A673 (cell line): Measurements from ENCODE around the gene HSD11B1. TPM values are rescaled to one million over a fixed set of nuclear protein-coding genes. Genes with fewer than 3 reads are reported as not detected.

Source experiments
- BruUV-seq: library from RNA; stranded (reverse); fragments of 400-500 nt; replicated peaks from 2 replicates; lab custom pipeline; 2021; lab: Mats Ljungman, UMichigan
- CTCF ChIA-PET: fragments of 300-600 bp; sonication (Branson Sonifier 250); formaldehyde crosslinking; loops from one replicate; lab custom pipeline; 2022; ENCODE audit warnings: antibody characterized with exemption; lab: Charles Lee
- POLR2A ChIA-PET: fragments of 300-600 bp; sonication (Branson Sonifier 250); formaldehyde crosslinking; loops from one replicate; lab custom pipeline; 2022; ENCODE audit warnings: antibody characterized with exemption; ENCODE audit not compliant: low non-redundant PET; lab: Charles Lee
- DNase-seq: peaks from one replicate; pipeline ENCODE4 v3.0.0-alpha.2; 2015; ENCODE audit warnings: low spot score
- H3K27ac ChIP-seq: fragments of 200-600 bp; sonication (generic); 2 replicates; pipeline ENCODE4 v1.5.1; 2016; ENCODE audit warnings: mixed run types, low read depth, mild to moderate bottlenecking, mixed read lengths, antibody characterized with exemption, low read length; ENCODE audit not compliant: poor library complexity, severe bottlenecking
- H3K27me3 ChIP-seq: fragments of 200-600 bp; sonication (generic); replicated peaks from 2 replicates; pipeline ENCODE4 v1.6.1; 2017; ENCODE audit warnings: mixed run types, low read depth, mild to moderate bottlenecking, mixed read lengths, antibody characterized with exemption, low read length; ENCODE audit not compliant: insufficient read depth, poor library complexity
- H3K36me3 ChIP-seq: fragments of 200-600 bp; sonication (generic); 2 replicates; pipeline ENCODE4 v1.6.1; 2016; ENCODE audit warnings: mixed run types, mild to moderate bottlenecking, mixed read lengths, antibody characterized with exemption, low read length; ENCODE audit not compliant: insufficient read depth, poor library complexity, severe bottlenecking
- H3K4me1 ChIP-seq: fragments of 200-600 bp; sonication (generic); 2 replicates; pipeline ENCODE4 v1.6.1; 2017; ENCODE audit warnings: mixed run types, mild to moderate bottlenecking, mixed read lengths, antibody characterized with exemption, low read length; ENCODE audit not compliant: insufficient read depth, poor library complexity, severe bottlenecking
- H3K4me3 ChIP-seq: fragments of 200-600 bp; sonication (generic); 2 replicates; pipeline ENCODE4 v1.5.1; 2016; ENCODE audit warnings: low read depth, mixed run types, mild to moderate bottlenecking, mixed read lengths, low read length; ENCODE audit not compliant: poor library complexity, severe bottlenecking
- H3K9me3 ChIP-seq: fragments of 200-600 bp; sonication (generic); 2 replicates; pipeline ENCODE4 v1.6.1; 2016; ENCODE audit warnings: mixed run types, low read depth, mild to moderate bottlenecking, mixed read lengths, antibody characterized with exemption, low read length; ENCODE audit not compliant: poor library complexity, severe bottlenecking
- CTCF ChIP-seq: fragments of 300-800, 200-600 bp; sonication (generic); conservative IDR thresholded peaks from 2 replicates; pipeline ENCODE4 v1.5.1; 2017; ENCODE audit warnings: low read depth, mild to moderate bottlenecking, antibody characterized with exemption, low read length, moderate library complexity, mixed read lengths
- EZH2 ChIP-seq: fragments of 200-600 bp; sonication (generic); IDR thresholded peaks from 2 replicates; pipeline ENCODE4 v1.6.1; 2017; ENCODE audit warnings: borderline replicate concordance, low read depth, mild to moderate bottlenecking, mixed read lengths, antibody characterized with exemption, low read length; ENCODE audit not compliant: poor library complexity, severe bottlenecking
- intact Hi-C: fragments of 100-400 bp; cut with micrococcal nuclease; formaldehyde crosslinking; loops from one replicate; pipeline ENCODE4 v1.10.0; 2022; ENCODE audit not compliant: unreplicated experiment
- total RNA-seq: library from RNA; stranded (reverse); gene quantifications from 2 replicates; pipeline ENCODE4 v1.2.3, GENCODE V29; 2021

HSD11B1 gene
- total RNA-seq, 1 experiment from 2014 or later: not detected

- CTCF ChIA-PET: no interaction called here
- TF ChIP-seq EZH2: no peak
- no peak for TF ChIP-seq CTCF
- Histone ChIP-seq H3K27me3 (no peaks in the 10 kb centered on the region), H3K4me3 (no peak overlapping the region), H3K9me3 (no peaks in the 10 kb centered on the region), H3K27ac (no peak overlapping the region), H3K36me3 (no peaks in the 10 kb centered on the region), H3K4me1 (no peaks in the 10 kb centered on the region)
- POLR2A ChIA-PET: no interaction called here
- peak; percentile 54 for DNase-seq
- BruUV-seq: no TSS peak
- intact Hi-C loops: loop anchor here (5.0 kb wide), 1 partner anchor 171 kb away; no protein-coding TSS in a partner anchor
These were observed 44.0 kb downstream of the HSD11B1 start for GRCh38 chr1:209748620-209749019.

- Histone ChIP-seq H3K27ac (no peak overlapping the region), H3K36me3 (no peaks in the 10 kb centered on the region), H3K27me3 (no peaks in the 10 kb centered on the region), H3K4me3 (no peak overlapping the region), H3K9me3 (no peaks in the 10 kb centered on the region), H3K4me1 (no peaks in the 10 kb centered on the region)
- ChIA-PET POLR2A (no interaction called here), CTCF (interaction anchor here (0.6 kb wide), 1 partner anchor 122 kb away, joined by 3 read pairs; no protein-coding TSS in a partner anchor)
- no peak for DNase-seq
- no TSS peak for BruUV-seq
- TF ChIP-seq CTCF (no peak), EZH2 (no peak)
- intact Hi-C loops: loop anchor here (5.0 kb wide), 1 partner anchor 172 kb away; no protein-coding TSS in a partner anchor
These were observed 44.6 kb downstream of the HSD11B1 start for GRCh38 chr1:209749205-209749604.

- TF ChIP-seq EZH2 (no peak), CTCF (no peak)
- Histone ChIP-seq H3K4me1 (no peaks in the 10 kb centered on the region), H3K27ac (no peak overlapping the region), H3K36me3 (no peaks in the 10 kb centered on the region), H3K4me3 (no peak overlapping the region), H3K9me3 (no peaks in the 10 kb centered on the region), H3K27me3 (no peaks in the 10 kb centered on the region)
- intact Hi-C loops: loop anchor here (5.0 kb wide), 1 partner anchor 172 kb away; no protein-coding TSS in a partner anchor
- no TSS peak for BruUV-seq
- DNase-seq: no peak
- POLR2A ChIA-PET: no interaction called here
- CTCF ChIA-PET: interaction anchor here (0.6 kb wide), 1 partner anchor 122 kb away, joined by 3 read pairs; no protein-coding TSS in a partner anchor
These were observed 45.2 kb downstream of the HSD11B1 start for GRCh38 chr1:209749670-209750323.
